Measurements from ENCODE around the gene SLC24A3.

Gene SLC24A3

GRCh38 chr20:19709635-19710335 is 497.3 kb downstream of the SLC24A3 start:
- H3K27ac ChIP-seq (ENCODE audit: low read depth, low read length) = no peak overlapping the region
- TF ChIP-seq EZH2phosphoT487 (IDR thresholded peaks at IDR 0.05; ENCODE audit: borderline replicate concordance, low read length) (no peak), CTCF (IDR thresholded peaks at IDR 0.05; ENCODE audit: low read depth, low read length, poor library complexity, severe bottlenecking) (no peak)
- H3K4me2 ChIP-seq (ENCODE audit: low read length) = no peak overlapping the region

GRCh38 chr20:19710336-19711120 is 498.1 kb downstream of the SLC24A3 start:
- no peak overlapping the region for H3K4me2 ChIP-seq (ENCODE audit: low read length)
- H3K4me3 ChIP-seq (ENCODE audit: low read length) = no peak overlapping the region
- H3F3A ChIP-seq (ENCODE audit: control insufficient read depth, insufficient read depth) = no peaks in the 10 kb centered on the region
- peaks cover 6% of the 10 kb centered on the region; the same call in 1 of the 2 replicates for H3K9me3 ChIP-seq (ENCODE audit: control insufficient read depth, insufficient read depth, low read length)
- no peaks in the 10 kb centered on the region for H3K79me2 ChIP-seq (ENCODE audit: control insufficient read depth, low read length)
- H3K9me2 ChIP-seq (replicated peaks; ENCODE audit: control insufficient read depth, low read length) = no peaks in the 10 kb centered on the region
- H4K20me1 ChIP-seq (ENCODE audit: control insufficient read depth, insufficient read depth, low read depth, low read length) = no peaks in the 10 kb centered on the region
- no peaks in the 10 kb centered on the region for H3K4me1 ChIP-seq (ENCODE audit: control insufficient read depth, low read length)
- H3K27ac ChIP-seq (ENCODE audit: low read depth, low read length) = no peak overlapping the region
- H3K36me3 ChIP-seq (ENCODE audit: control insufficient read depth, low read length) = no peaks in the 10 kb centered on the region
- TF ChIP-seq EZH2phosphoT487 (IDR thresholded peaks at IDR 0.05; ENCODE audit: borderline replicate concordance, low read length) (no peak), CTCF (IDR thresholded peaks at IDR 0.05; ENCODE audit: low read depth, low read length, poor library complexity, severe bottlenecking) (no peak)
- H3K27me3 ChIP-seq (ENCODE audit: control insufficient read depth, low read length) = no peaks in the 10 kb centered on the region

More at GRCh38 chr20:19709635-19710335, 497.3 kb downstream of the SLC24A3 start:
- Histone ChIP-seq H3K4me1 (ENCODE audit: control insufficient read depth, low read length) (no peaks in the 10 kb centered on the region), H3K27me3 (ENCODE audit: control insufficient read depth, low read length) (no peaks in the 10 kb centered on the region), H3K9me2 (replicated peaks; ENCODE audit: control insufficient read depth, low read length) (no peaks in the 10 kb centered on the region), H3K9me3 (ENCODE audit: control insufficient read depth, insufficient read depth, low read length) (peaks cover 6% of the 10 kb centered on the region; the same call in 1 of the 2 replicates), H3K4me3 (ENCODE audit: low read length) (no peak overlapping the region), H4K20me1 (ENCODE audit: control insufficient read depth, insufficient read depth, low read depth, low read length) (no peaks in the 10 kb centered on the region), H3K36me3 (ENCODE audit: control insufficient read depth, low read length) (no peaks in the 10 kb centered on the region), H3K79me2 (ENCODE audit: control insufficient read depth, low read length) (no peaks in the 10 kb centered on the region), H3F3A (ENCODE audit: control insufficient read depth, insufficient read depth) (no peaks in the 10 kb centered on the region)

- TF ChIP-seq CTCF (IDR thresholded peaks at IDR 0.05; ENCODE audit: low read depth, low read length, poor library complexity, severe bottlenecking) (no peak), EZH2phosphoT487 (IDR thresholded peaks at IDR 0.05; ENCODE audit: borderline replicate concordance, low read length) (no peak)
- no peaks in the 10 kb centered on the region for H3F3A ChIP-seq (ENCODE audit: control insufficient read depth, insufficient read depth)
- peaks cover 6% of the 10 kb centered on the region; the same call in 1 of the 2 replicates for H3K9me3 ChIP-seq (ENCODE audit: control insufficient read depth, insufficient read depth, low read length)
- H3K79me2 ChIP-seq (ENCODE audit: control insufficient read depth, low read length) = no peaks in the 10 kb centered on the region
- no peaks in the 10 kb centered on the region for H3K27me3 ChIP-seq (ENCODE audit: control insufficient read depth, low read length)
- H3K4me3 ChIP-seq (ENCODE audit: low read length) = no peak overlapping the region
- H3K36me3 ChIP-seq (ENCODE audit: control insufficient read depth, low read length) = no peaks in the 10 kb centered on the region
- no peaks in the 10 kb centered on the region for H3K4me1 ChIP-seq (ENCODE audit: control insufficient read depth, low read length)
- H4K20me1 ChIP-seq (ENCODE audit: control insufficient read depth, insufficient read depth, low read depth, low read length) = no peaks in the 10 kb centered on the region
- no peak overlapping the region for H3K4me2 ChIP-seq (ENCODE audit: low read length)
- H3K27ac ChIP-seq (ENCODE audit: low read depth, low read length) = no peak overlapping the region
- no peaks in the 10 kb centered on the region for H3K9me2 ChIP-seq (replicated peaks; ENCODE audit: control insufficient read depth, low read length)
Observed at GRCh38 chr20:19711126-19711525, 498.7 kb downstream of the SLC24A3 start.

All from DOHH2 (cell line).